GM12878 (cell line): ENCODE measurements around the gene ARMH1. TPM values are rescaled to one million over a fixed set of nuclear protein-coding genes. Genes with fewer than 3 reads are reported as not detected.
A peak's percentile ranks its signal among the peaks of the same experiment; 100 is the strongest.

Experiments
- ASH2L ChIP-seq: fragments of 300-600, 200-600 bp; sonication (generic); IDR thresholded peaks from 2 replicates; pipeline ENCODE4 v1.6.1; 2017; ENCODE audit warnings: low read depth, mild to moderate bottlenecking, borderline replicate concordance
- ATF7 ChIP-seq: fragments of 450-650 bp; IDR thresholded peaks from 2 replicates; pipeline ENCODE4 v1.6.1; 2016; ENCODE audit warnings: low read depth, mild to moderate bottlenecking
- BCLAF1 ChIP-seq: fragments of 450-650 bp; IDR thresholded peaks from 2 replicates; pipeline ENCODE4 v1.6.1; 2017; ENCODE audit warnings: antibody characterized with exemption, mild to moderate bottlenecking, moderate library complexity
- CBX5 ChIP-seq: sonication (generic); IDR thresholded peaks from 2 replicates; pipeline ENCODE4 v1.6.1; 2016; ENCODE audit warnings: low read depth, moderate library complexity, mild to moderate bottlenecking, inconsistent platforms
- CREM ChIP-seq: IDR thresholded peaks from 2 replicates; pipeline ENCODE4 v1.6.1; 2014; ENCODE audit warnings: antibody characterized with exemption, low read depth
- E2F4 ChIP-seq: IDR thresholded peaks from 2 replicates; pipeline ENCODE4 v1.6.1; 2012; ENCODE audit warnings: low read depth, low read length, improper control_type of control experiment
- EED ChIP-seq: sonication (generic); IDR thresholded peaks from 2 replicates; pipeline ENCODE4 v1.6.1; 2016; ENCODE audit warnings: antibody characterized with exemption, low read depth
- EP300 ChIP-seq, 2 experiments: fragments of 150-350 bp in 1 of 2; IDR thresholded peaks; 2 replicates each; pipeline ENCODE4 v1.6.1; 2011 to 2012; ENCODE audit warnings: low read depth in 2 of 2, low read length in 2 of 2, borderline replicate concordance in 1 of 2, improper control_type of control experiment in 1 of 2, inconsistent platforms in 1 of 2; ENCODE audit not compliant: control insufficient read depth in 1 of 2
- GABPA ChIP-seq: IDR thresholded peaks from 2 replicates; pipeline ENCODE4 v1.6.1; 2014; ENCODE audit warnings: antibody characterized with exemption, low read depth, mild to moderate bottlenecking, inconsistent platforms
- IRF4 ChIP-seq: IDR thresholded peaks from 2 replicates; pipeline ENCODE4 v1.6.1; 2011; ENCODE audit warnings: low read depth, low read length
- KLF5 ChIP-seq: fragments of 450-650 bp; IDR thresholded peaks from 2 replicates; pipeline ENCODE4 v1.6.1; 2014; ENCODE audit warnings: mild to moderate bottlenecking; ENCODE audit not compliant: partially characterized antibody
- PAX8 ChIP-seq: fragments of 450-650 bp; IDR thresholded peaks from 2 replicates; pipeline ENCODE4 v1.6.1; 2017; ENCODE audit warnings: mild to moderate bottlenecking, moderate library complexity
- RAD21 ChIP-seq: IDR thresholded peaks from 2 replicates; pipeline ENCODE4 v1.6.1; 2011; ENCODE audit warnings: mild to moderate bottlenecking, low read depth, low read length, moderate library complexity; ENCODE audit not compliant: insufficient read depth
- RCOR1 ChIP-seq: conservative IDR thresholded peaks from 2 replicates; pipeline ENCODE4 v1.6.1; 2012; ENCODE audit warnings: low read depth, low read length, improper control_type of control experiment
- RFX5 ChIP-seq: IDR thresholded peaks from 2 replicates; pipeline ENCODE4 v1.6.1; 2011; ENCODE audit warnings: low read depth, low read length, improper control_type of control experiment
- SMARCA5 ChIP-seq: fragments of 450-650 bp; IDR thresholded peaks from 2 replicates; pipeline ENCODE4 v1.6.1; 2017; ENCODE audit warnings: mild to moderate bottlenecking
- SP1 ChIP-seq: IDR thresholded peaks from one replicate; pipeline ENCODE4 v1.6.1; 2011; ENCODE audit warnings: low read depth, low read length
- SRF ChIP-seq, 2 experiments: IDR thresholded peaks; 2 replicates each; pipeline ENCODE4 v1.6.1; 2011; ENCODE audit warnings: low read depth in 2 of 2, low read length in 2 of 2, mild to moderate bottlenecking in 1 of 2, moderate library complexity in 1 of 2
- TAF1 ChIP-seq: IDR thresholded peaks from 2 replicates; pipeline ENCODE4 v1.6.1; 2011; ENCODE audit warnings: mild to moderate bottlenecking, low read depth, low read length, borderline replicate concordance
- TARDBP ChIP-seq: IDR thresholded peaks from 2 replicates; pipeline ENCODE4 v1.6.1; 2016; ENCODE audit warnings: borderline replicate concordance
- USF1 ChIP-seq: IDR thresholded peaks from 2 replicates; pipeline ENCODE4 v1.6.1; 2011; ENCODE audit warnings: borderline replicate concordance, low read depth, mild to moderate bottlenecking, moderate library complexity, mixed read lengths, low read length; ENCODE audit not compliant: insufficient read depth; ENCODE audit errors: extremely low read length
- ZBTB11 ChIP-seq: fragments of 450-650 bp; formaldehyde crosslinking; IDR thresholded peaks from 2 replicates; pipeline ENCODE4 v1.5.0; 2022; ENCODE audit warnings: mild to moderate bottlenecking, missing genetic modification characterization
- polyA plus RNA-seq, 11 experiments: library from polyadenylated mRNA; depleted of rRNA in 4 of 11; unstranded in 6 of 11; stranded (reverse) in 5 of 11; fragments of >200 nt; fragmentation: Nextera tagmentation in 4 of 11; fragmentation: Illumina TruSeq in 1 of 11; extraction: Ambion mirVana in 4 of 11; extraction: Trizol in 1 of 11; gene quantifications; 1 replicate in 1 of 11; 2 replicates in 10 of 11; pipeline versions ENCODE4 v1.2.1 to v1.2.3, GENCODE V29; 2011 to 2016; ENCODE audit warnings: inconsistent platforms in 2 of 11, missing spikeins in 2 of 11, low read depth in 1 of 11
- total RNA-seq, 4 experiments: library from RNA; depleted of rRNA in 3 of 4; stranded (reverse); fragments of >200 nt in 3 of 4; fragmentation: Illumina TruSeq in 1 of 4; extraction: Trizol in 1 of 4; gene quantifications; 2 replicates each; pipeline versions ENCODE4 v1.2.1 to v1.2.3, GENCODE V29; 2013 to 2021

ARMH1 gene
- total and polyA plus RNA-seq, 10 of the 15 experiments (the other 5 are each of a cell fraction or from before 2014, with no cell fraction given) = 0.93 to 43.9 (median 8.2) TPM

GRCh38 chr1:44674113-44675000, at the start of gene ARMH1, which contains the start of gene TMEM53 (continued):
- peak; percentile 54; the same call in 1 of the 2 replicates for TF ChIP-seq ATF7
- TF ChIP-seq SP1 = peak; percentile 99
- 0 out of 2 replicates have a peak, but pooled peaks have one; percentile 26 for TF ChIP-seq E2F4
- no peak for TF ChIP-seq CBX5
- no peak for TF ChIP-seq RAD21
- TF ChIP-seq SRF (IDR thresholded peaks at IDR 0.05; ENCODE audit: low read depth in 2 of 2, low read length in 2 of 2) = no peak
- peak; percentile 88 for TF ChIP-seq KLF5
- peak; percentile 92 for TF ChIP-seq RFX5
- TF ChIP-seq EED = no peak
- no peak for TF ChIP-seq ZBTB11
- no peak for TF ChIP-seq SMARCA5
- no peak for TF ChIP-seq RCOR1
- no peak for TF ChIP-seq EP300 (IDR thresholded peaks at IDR 0.05; ENCODE audit: borderline replicate concordance in 1 of 2, control insufficient read depth in 1 of 2, low read depth in 2 of 2, low read length in 2 of 2)
- no peak for TF ChIP-seq PAX8
- no peak for TF ChIP-seq IRF4
- no peak for TF ChIP-seq BCLAF1
- TF ChIP-seq TARDBP = no peak
- no peak; the same call in 1 of the 2 replicates for TF ChIP-seq CREM
- no peak for TF ChIP-seq ASH2L
- no peak for TF ChIP-seq GABPA
- TF ChIP-seq TAF1 = 0 out of 2 replicates have a peak, but pooled peaks have one; percentile 13
- no peak for TF ChIP-seq USF1
